ENCODE results near the gene IL32.

GRCh38 chr16:3019594-3020246 is 45.7 kb upstream of the IL32 start:
- TF ChIP-seq TAF1 (IDR thresholded peaks at IDR 0.05; ENCODE audit: borderline replicate concordance, insufficient read depth, low read length) (no peak), REST (IDR thresholded peaks at IDR 0.05; ENCODE audit: insufficient read depth in 1 of 2, low read depth in 2 of 2, low read length in 2 of 2) (no peak), SIN3A (IDR thresholded peaks at IDR 0.05; ENCODE audit: borderline replicate concordance, insufficient read depth, low read length) (no peak)

Measured in PFSK-1 (cell line).